HT-29 (cell line): ENCODE measurements around the gene SLC6A8. TPM values are rescaled to one million over a fixed set of nuclear protein-coding genes. Genes with fewer than 3 reads are reported as not detected.
A peak's percentile ranks its signal among the peaks of the same experiment; 100 is the strongest.

Source experiments
- DNase-seq: peaks from one replicate; pipeline ENCODE4 v3.0.0-alpha.2; 2015; ENCODE audit warnings: low spot score
- total RNA-seq: library from RNA; depleted of rRNA; stranded (reverse); fragments of >200 nt; shearing (Covaris generic); gene quantifications from 2 replicates; pipeline ENCODE4 v1.2.3, GENCODE V29; 2014

The SLC6A8 gene
- total RNA-seq, 1 experiment from 2014 or later: 127 TPM

DNA sequence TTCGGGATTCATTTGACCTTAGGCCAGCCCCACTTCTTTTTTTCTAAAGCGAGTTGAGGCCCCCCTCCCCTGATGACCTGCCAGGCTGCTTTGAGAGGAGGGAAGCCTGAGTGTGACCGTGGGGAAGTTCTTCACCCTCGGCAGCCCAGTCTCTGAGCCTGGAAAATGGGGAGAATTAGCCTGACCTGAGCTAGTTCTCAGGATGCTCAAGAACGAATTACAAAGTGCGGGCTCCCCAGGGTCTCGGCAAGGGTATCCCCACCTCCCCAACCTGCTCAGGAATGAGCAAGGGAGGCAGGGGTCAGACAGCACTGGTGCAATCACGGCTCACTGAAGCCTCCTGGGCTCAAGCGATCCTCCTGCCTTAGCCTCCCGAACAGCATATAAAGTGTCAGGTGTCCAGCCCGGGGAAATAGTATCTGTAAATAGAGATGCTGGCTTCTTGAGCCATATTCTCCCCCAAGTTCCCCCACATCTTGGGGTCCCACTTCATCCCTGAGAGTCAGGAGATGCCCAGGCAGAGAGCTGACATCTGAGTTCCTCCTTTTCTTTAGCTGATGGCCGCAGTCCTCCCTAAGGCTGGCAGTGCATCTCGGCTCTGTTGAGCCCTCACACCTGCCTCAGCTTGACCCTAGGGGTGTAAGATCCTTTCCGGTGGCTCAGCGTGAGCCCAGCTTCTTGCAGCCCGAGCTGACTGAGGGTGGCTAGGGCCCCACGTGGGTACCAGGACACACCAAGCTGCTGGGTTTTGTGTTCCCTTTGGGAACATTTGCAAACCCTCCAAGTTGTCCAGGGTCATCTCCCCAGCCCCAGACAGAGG is 39.2 kb upstream of the SLC6A8 start:
- DNase-seq: no peak

- DNase-seq: peak; percentile 79
Measured at GRCh38 chrX:153649178-153649914, 38.4 kb upstream of the SLC6A8 start.

- DNase-seq: no peak
Measured at GRCh38 chrX:153649915-153650782, 37.6 kb upstream of the SLC6A8 start.

- DNase-seq: no peak
Measured at GRCh38 chrX:153650959-153651358, 36.8 kb upstream of the SLC6A8 start.

GRCh38 chrX:153651540-153652079 is 36.1 kb upstream of the SLC6A8 start:
- peak; percentile 44 for DNase-seq

- no peak for DNase-seq
Measured at GRCh38 chrX:153653556-153653955, 34.2 kb upstream of the SLC6A8 start.

GRCh38 chrX:153657161-153657560 is 30.6 kb upstream of the SLC6A8 start:
- no peak for DNase-seq

DNA sequence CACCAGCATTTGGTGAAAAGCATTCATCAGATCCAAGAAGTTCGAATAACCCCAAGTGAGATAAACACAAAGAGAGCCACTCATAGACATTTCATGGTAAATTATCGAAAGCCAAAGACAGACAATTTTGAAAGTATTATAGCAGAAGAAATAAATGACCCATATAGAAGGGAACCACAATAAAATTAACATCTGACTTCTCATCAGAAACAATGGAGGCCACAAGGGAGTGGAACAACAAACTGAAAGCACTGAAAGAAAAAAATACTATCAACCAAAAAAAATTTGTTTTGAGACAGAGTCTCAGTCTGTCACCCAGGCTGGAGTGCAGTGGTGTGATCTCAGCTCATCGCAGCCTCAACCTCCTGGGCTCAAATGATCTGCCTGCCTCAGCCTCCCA is 28.5 kb upstream of the SLC6A8 start:
- DNase-seq: no peak

DNA sequence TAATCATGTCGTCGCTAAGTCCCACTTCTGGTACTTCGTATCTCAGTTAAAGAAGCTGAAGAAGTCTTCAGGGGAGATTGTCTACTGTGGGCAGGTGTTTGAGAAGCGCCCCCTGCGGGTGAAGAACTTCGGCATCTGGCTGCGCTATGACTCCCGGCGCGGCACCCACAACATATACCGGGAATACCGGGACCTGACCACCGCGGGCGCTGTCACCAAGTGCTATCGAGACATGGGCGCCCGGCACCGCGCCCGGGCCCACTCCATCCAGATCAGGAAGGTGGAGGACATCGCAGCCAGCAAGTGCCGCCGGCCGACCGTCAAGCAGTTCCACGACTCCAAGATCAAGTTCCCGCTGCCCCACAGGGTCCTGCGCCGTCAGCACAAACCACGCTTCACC is 25.5 kb upstream of the SLC6A8 start:
- DNase-seq: peak; percentile 68

DNA sequence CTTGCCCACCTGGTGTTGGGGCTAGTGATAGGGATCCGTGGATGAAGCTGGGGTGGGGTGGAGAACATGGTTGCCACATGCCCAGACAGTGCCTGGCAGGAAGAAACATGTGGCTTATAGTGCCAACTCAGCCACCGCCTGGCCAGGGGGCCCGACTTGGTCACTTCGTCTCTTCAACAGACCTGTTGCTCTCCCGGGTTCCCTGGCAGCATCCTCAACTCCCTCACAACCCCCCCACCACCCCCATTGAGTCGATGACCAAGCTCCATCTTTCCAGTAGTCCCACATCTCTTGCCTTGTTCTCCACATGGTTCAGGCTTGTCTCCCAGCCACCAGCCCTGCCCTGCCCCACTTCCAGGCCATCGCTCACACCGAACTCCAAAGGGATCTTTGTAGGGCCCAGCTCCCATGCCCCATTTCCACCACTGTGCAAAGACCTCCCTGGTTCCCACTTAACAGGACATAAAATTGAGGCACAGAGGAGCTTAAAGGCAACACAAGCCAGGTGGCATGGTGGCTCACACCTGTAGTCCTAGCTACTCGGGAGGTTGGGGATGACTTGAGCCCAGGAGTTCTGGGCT is 21.9 kb upstream of the SLC6A8 start:
- no peak for DNase-seq

DNA sequence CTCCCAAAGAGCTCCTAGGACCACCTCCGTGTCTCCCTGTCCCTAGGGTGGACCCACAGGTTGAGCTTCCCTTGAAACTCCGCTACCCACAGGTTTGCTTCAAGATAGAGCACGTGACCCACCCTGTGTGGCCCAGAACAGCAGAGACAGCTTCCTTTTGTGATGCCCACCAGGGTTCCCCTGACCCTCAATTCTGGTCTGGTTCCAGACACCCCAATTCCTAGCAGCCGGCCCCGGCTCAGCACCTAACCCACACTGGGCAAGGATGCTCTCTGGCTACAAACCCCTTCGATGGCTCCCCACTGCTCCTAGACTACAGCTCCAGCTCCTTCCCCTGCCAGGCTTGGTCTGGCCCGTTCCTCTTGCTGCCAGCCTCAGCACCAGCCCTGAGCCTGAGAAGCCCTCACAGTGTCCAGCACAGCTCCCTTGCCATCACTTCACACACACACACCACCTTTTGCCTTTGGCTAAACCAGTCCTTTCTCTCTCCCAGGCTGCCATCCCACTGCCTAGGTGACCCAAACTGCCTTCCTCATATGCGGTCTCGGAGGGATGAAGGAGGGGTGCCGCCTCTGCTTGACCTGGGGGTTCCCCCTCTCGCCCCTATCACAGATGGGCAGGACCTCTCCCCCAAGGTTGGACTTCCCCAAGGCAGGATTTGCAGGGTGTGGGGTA is 20.3 kb upstream of the SLC6A8 start:
- DNase-seq: no peak

- peak; percentile 91 for DNase-seq
Measured at GRCh38 chrX:153667956-153668396, 19.8 kb upstream of the SLC6A8 start.

DNA sequence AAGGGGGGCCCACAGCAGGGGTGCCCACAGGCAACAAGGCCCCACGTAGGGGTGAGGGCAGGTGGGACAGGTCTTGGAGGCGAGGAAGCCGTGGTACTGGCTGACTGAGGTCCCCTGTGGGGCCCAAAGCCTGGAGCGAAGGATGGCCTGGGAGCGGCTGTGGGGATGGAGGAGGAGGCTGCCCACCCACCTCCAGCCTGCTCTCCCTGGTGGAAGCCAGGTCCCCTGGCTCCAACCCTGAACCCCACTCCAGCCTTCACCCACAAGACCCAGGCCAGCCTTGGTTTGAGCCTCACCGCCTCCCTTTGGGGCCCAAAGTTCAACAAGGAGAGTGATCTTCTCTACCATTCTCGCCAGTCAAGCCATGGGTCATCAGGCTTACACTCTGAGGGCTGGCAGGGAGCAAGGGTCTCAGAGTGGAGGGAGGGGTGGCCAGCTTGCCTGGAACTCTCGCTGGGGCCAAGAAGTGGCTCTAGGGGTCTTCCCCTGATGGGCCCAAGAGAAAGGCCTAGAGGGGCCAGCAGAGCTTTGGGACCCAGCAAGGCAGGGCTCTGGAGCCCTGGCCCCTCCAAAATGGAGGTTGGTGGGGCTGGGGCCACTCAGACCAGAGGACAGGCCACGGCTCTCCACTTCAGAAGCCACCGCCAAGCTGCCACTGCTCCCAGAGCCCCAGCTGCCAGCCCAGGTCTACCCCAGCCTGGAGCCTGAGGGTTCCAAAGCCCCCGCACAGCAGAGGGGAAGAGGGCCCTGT is 19.1 kb upstream of the SLC6A8 start:
- no peak for DNase-seq

DNA sequence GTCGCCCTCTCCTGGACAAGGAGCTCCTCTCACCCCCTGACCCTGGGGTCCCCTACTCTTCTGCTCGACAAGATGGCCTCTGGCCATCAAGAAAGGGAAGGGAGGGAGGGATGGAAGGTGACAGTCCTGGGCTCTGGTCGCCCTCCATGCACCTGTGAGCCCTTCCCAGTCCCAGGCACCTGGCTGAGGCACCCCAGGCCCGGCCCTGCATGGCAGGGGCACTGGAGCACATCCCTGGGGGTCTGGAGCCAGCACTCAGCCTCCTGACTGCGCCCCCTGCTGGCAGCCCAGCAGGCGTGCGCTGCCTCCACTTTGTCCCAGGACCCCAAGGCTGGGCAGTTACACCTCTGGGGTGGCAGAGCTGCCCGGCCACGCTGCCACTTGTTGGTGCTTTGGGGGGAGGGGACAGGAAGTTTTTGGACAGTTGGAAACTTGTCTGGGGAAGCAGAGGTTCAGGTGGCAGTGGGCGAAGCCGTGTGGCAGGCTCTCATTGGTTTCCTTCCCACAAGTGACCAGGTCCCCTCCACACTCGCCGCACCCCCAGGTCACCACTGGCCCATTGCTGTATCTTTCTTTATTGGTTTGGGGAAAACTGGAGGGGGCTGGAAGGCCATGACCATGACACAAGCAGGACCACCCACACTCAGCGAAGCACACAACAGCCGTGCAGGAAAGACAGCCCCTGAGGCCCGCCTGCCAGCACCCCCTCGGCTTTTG is 18.4 kb upstream of the SLC6A8 start:
- no peak for DNase-seq

- DNase-seq: no peak
Measured at GRCh38 chrX:153669901-153670731, 17.6 kb upstream of the SLC6A8 start.

DNA sequence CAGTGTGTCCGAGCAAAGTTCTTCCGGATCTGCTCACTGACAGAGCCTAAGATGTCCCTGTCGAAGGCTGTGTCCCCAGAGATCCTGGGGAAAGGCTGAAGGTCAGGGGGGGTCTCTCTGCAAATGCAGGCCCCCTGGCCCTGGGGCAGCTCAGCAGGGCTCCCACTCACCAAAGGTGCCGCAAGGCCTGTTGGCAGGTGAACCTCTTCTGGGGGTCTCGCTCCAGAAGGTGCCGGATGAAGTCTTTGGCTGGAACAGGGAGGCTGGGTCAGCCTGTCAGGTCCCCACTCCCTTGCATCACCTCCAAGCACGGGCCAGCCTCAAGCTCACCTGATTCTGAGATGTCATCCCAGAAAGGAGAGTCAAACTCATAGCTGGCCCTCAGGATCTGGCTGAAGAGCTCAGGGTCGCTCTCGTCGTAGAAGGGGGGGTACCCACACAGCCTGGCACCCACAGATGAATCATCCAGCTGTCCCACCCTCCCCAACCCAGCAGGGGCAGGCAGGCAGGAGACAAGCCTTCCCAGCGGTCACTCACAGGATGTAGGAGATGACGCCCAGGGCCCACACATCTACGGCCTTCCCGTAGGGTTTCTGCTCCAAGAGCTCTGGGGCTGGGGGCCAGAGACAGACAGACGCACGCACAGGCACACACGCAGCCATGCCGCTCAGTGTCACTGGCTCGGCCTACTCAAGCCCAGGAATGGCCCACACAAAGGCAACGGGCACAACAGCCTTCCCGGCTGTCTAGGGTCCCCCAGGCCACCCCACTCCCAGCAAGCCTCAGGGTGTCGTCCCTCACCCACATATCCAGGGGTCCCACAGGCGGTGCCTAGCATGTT is 16.8 kb upstream of the SLC6A8 start:
- DNase-seq: no peak
